Measurements from ENCODE around the gene PRODH2. TPM values are rescaled to one million over a fixed set of nuclear protein-coding genes. Genes with fewer than 3 reads are reported as not detected.
"Not testable (repeated sequence)": the region's sequence is repeated elsewhere in the genome, so short reads cannot be mapped to it uniquely, and the experiment has no call there.

Gene PRODH2
- total RNA-seq, 2 experiments from 2014 or later = not detected

GRCh38 chr19:35844482-35845214 lies 32.0 kb upstream of the PRODH2 start:
- CTCF ChIA-PET = no interaction called here
- POLR2A ChIA-PET = no interaction called here

- POLR2A ChIA-PET = no interaction called here
- CTCF ChIA-PET = no interaction called here
These were observed 31.2 kb upstream of the PRODH2 start for GRCh38 chr19:35843676-35844481.

- POLR2A ChIA-PET = no interaction called here
- CTCF ChIA-PET = no interaction called here
These were observed 30.1 kb upstream of the PRODH2 start for GRCh38 chr19:35842666-35843272.

- ChIA-PET CTCF (no interaction called here), POLR2A (no interaction called here)
These were observed 29.4 kb upstream of the PRODH2 start for GRCh38 chr19:35841961-35842595.

GRCh38 chr19:35836096-35836495 lies 23.5 kb upstream of the PRODH2 start:
- CTCF ChIA-PET, POLR2A ChIA-PET: not testable (repeated sequence)

GRCh38 chr19:35833972-35834371 lies 21.3 kb upstream of the PRODH2 start:
- ChIA-PET POLR2A (no interaction called here), CTCF (no interaction called here)

- CTCF ChIA-PET = no interaction called here
- POLR2A ChIA-PET = no interaction called here
These were observed 19.4 kb upstream of the PRODH2 start for GRCh38 chr19:35832054-35832453.

GRCh38 chr19:35830986-35831385 lies 18.3 kb upstream of the PRODH2 start:
- POLR2A ChIA-PET = no interaction called here
- CTCF ChIA-PET = no interaction called here

- CTCF ChIA-PET = interaction anchor here (0.7 to 1.2 kb wide), 2 partner anchors 9 to 232 kb away, joined by 3 read pairs; no protein-coding TSS in a partner anchor
- POLR2A ChIA-PET = no interaction called here
These were observed 16.2 kb upstream of the PRODH2 start for GRCh38 chr19:35828692-35829301.

GRCh38 chr19:35824150-35824549 lies 11.5 kb upstream of the PRODH2 start:
- POLR2A ChIA-PET = no interaction called here
- CTCF ChIA-PET = no interaction called here

- CTCF ChIA-PET = no interaction called here
- POLR2A ChIA-PET = no interaction called here
These were observed 9.9 kb upstream of the PRODH2 start for GRCh38 chr19:35822579-35822978.

- ChIA-PET POLR2A (no interaction called here), CTCF (no interaction called here)
These were observed 5.8 kb upstream of the PRODH2 start for GRCh38 chr19:35818445-35818844.

- ChIA-PET POLR2A (no interaction called here), CTCF (no interaction called here)
These were observed 4.2 kb upstream of the PRODH2 start for GRCh38 chr19:35816846-35817245.

- POLR2A ChIA-PET = no interaction called here
- CTCF ChIA-PET = interaction anchor here (1.0 kb wide), 1 partner anchor 18 kb away, joined by 3 read pairs; no protein-coding TSS in a partner anchor
These were observed 3.6 kb upstream of the PRODH2 start for GRCh38 chr19:35816262-35816661.

GRCh38 chr19:35813043-35813890 lies 622 bp upstream of the PRODH2 start:
- ChIA-PET CTCF (no interaction called here), POLR2A (no interaction called here)

- POLR2A ChIA-PET = no interaction called here
- CTCF ChIA-PET = no interaction called here
These were observed 1.1 kb downstream of the PRODH2 start for GRCh38 chr19:35811317-35812219.

- POLR2A ChIA-PET = no interaction called here
- CTCF ChIA-PET = no interaction called here
These were observed 5.0 kb downstream of the PRODH2 start for GRCh38 chr19:35807633-35808032.

GRCh38 chr19:35806597-35806996 lies 6.0 kb downstream of the PRODH2 start:
- ChIA-PET CTCF (no interaction called here), POLR2A (interaction anchor here (0.5 kb wide), 1 partner anchor 135 kb away, joined by 4 read pairs; no protein-coding TSS in a partner anchor)

Measured in activated CD8-positive, alpha-beta memory T cell treated with anti-CD3 and anti-CD28 coated beads for 36 hours (primary cell).